ENCODE data around the gene HSF2.
"Not testable (repeated sequence)": the region's sequence is repeated elsewhere in the genome, so short reads cannot be mapped to it uniquely, and the experiment has no call there.

Gene HSF2

DNA sequence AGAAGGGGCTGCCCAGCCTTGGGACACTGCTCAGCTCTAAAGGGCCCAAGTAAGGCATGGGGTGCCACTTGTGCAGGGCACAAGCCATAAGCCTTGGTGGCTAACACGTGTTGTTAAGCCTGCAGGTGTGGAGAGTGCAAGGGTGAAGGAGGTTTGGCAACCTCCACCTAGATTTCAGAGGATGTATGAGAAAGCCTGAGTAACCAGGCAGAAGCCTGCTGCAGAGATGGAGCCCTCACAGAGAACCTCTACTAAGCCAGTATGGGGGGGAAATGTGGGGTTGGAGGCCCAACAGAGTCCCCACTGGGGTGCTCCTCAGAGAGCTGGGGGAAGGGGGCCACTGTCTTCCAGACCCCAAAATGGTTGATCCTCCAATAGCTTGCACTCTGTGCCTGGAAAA is 39.5 kb downstream of the HSF2 start:
- TF ChIP-seq, protein P1, sequence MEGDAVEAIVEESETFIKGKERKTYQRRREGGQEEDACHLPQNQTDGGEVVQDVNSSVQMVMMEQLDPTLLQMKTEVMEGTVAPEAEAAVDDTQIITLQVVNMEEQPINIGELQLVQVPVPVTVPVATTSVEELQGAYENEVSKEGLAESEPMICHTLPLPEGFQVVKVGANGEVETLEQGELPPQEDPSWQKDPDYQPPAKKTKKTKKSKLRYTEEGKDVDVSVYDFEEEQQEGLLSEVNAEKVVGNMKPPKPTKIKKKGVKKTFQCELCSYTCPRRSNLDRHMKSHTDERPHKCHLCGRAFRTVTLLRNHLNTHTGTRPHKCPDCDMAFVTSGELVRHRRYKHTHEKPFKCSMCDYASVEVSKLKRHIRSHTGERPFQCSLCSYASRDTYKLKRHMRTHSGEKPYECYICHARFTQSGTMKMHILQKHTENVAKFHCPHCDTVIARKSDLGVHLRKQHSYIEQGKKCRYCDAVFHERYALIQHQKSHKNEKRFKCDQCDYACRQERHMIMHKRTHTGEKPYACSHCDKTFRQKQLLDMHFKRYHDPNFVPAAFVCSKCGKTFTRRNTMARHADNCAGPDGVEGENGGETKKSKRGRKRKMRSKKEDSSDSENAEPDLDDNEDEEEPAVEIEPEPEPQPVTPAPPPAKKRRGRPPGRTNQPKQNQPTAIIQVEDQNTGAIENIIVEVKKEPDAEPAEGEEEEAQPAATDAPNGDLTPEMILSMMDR (IDR thresholded peaks at IDR 0.05; ENCODE audit: low read length, missing control alignments): no peak
- no peak for DNase-seq (ENCODE audit: low read depth)
- H3K4me3 ChIP-seq (replicated peaks; ENCODE audit: low read depth, low read length): no peak overlapping the region

- no peak overlapping the region for H3K4me3 ChIP-seq (replicated peaks; ENCODE audit: low read depth, low read length)
- TF ChIP-seq, protein P1 (IDR thresholded peaks at IDR 0.05; ENCODE audit: low read length, missing control alignments): no peak
- no peak for DNase-seq (ENCODE audit: low read depth)
Observed at GRCh38 chr6:122445274-122445673, 45.8 kb downstream of the HSF2 start.

- TF ChIP-seq, protein P1 (IDR thresholded peaks at IDR 0.05; ENCODE audit: low read length, missing control alignments): no peak
- DNase-seq (ENCODE audit: low read depth): no peak
- H3K4me3 ChIP-seq (replicated peaks; ENCODE audit: low read depth, low read length): no peak overlapping the region
Observed at GRCh38 chr6:122449069-122449468, 49.6 kb downstream of the HSF2 start.

DNA sequence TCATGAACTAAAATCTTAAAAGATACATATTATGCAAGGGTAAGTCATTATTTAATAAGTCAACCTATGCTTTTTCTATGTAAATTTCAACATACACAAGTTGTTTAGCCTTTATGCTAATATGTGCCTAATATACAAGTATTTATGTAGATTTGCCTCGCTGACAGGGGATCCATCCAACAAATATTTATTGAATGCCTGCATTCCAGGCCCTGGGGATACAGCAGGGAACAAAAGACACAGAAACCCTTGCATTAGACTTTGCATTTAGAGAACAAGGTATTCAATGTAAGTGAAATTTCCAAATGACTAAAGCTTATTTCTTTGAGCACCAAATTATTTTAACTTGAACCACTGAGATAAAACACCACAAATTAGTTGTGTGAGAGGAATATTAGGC is 53.1 kb downstream of the HSF2 start:
- TF ChIP-seq, protein P1 (IDR thresholded peaks at IDR 0.05; ENCODE audit: low read length, missing control alignments): no peak
- no peak overlapping the region for H3K4me3 ChIP-seq (replicated peaks; ENCODE audit: low read depth, low read length)
- no peak for DNase-seq (ENCODE audit: low read depth)

DNA sequence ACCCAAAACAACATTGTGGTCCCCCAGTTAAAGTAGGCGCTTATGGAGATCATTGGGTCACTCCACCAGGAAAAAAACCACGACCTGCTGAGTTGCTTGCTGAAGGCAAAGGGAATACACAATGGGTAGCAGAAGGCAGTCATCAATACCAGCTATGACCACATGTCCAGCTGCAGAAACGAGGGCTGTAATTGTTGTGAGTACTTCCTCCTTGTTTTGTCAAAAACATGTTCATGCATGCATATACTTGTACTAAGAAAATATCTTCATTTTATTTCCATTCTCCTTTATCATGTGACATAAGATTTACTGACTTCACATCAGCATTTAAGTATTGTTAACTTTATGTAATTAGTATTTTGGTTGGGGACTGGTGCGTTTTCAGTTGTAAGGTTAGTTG is 55.2 kb downstream of the HSF2 start:
- TF ChIP-seq, protein P1 (IDR thresholded peaks at IDR 0.05; ENCODE audit: low read length, missing control alignments): no peak
- no peak for DNase-seq (ENCODE audit: low read depth)
- H3K4me3 ChIP-seq (replicated peaks; ENCODE audit: low read depth, low read length): no peak overlapping the region

GRCh38 chr6:122455116-122455515 is 55.7 kb downstream of the HSF2 start:
- H3K4me3 ChIP-seq (replicated peaks; ENCODE audit: low read depth, low read length); DNase-seq (ENCODE audit: low read depth): not testable (repeated sequence)

DNA sequence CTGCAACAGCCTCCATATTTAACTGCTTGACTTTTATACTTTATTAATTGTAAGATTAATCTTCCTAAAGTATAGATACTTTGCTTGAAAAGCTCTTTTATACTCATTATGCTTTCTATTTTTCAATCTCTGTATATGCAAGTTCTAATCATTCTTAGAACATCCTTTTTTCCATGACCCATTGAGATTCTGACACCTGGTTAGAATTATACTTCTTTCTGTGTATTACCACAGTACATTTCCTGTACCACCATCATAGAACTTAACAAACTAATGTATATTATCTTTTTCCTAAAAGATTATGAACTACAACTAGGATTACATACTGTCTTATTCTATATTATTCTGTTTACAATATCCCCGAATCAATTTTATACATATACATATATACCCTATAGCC is 58.6 kb downstream of the HSF2 start:
- H3K4me3 ChIP-seq (replicated peaks; ENCODE audit: low read depth, low read length): no peak overlapping the region
- TF ChIP-seq, protein P1 (IDR thresholded peaks at IDR 0.05; ENCODE audit: low read length, missing control alignments): no peak
- no peak for DNase-seq (ENCODE audit: low read depth)

DNA sequence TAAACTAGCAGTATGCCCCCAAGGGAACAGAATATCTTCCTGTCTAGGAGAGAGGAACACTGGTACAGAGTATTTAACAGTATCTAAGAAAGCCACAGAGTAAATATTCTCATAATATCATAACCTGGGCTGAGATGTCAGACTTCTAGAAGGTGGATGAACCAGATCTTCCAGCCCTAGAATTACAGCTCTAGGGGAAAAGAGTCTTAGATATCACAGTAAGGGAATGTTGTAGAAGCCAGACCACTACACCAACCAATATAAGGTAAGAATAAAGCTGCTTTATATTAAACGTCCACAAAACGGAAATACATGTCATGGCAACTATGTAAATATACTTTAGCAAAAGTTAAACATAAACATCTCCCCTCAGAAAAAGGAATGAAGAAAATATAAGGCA is 59.8 kb downstream of the HSF2 start:
- TF ChIP-seq, protein P1 (IDR thresholded peaks at IDR 0.05; ENCODE audit: low read length, missing control alignments): no peak
- H3K4me3 ChIP-seq (replicated peaks; ENCODE audit: low read depth, low read length): no peak overlapping the region
- DNase-seq (ENCODE audit: low read depth): no peak

- H3K4me3 ChIP-seq (replicated peaks; ENCODE audit: low read depth, low read length): not testable (repeated sequence)
Observed at GRCh38 chr6:122459865-122460416, 60.5 kb downstream of the HSF2 start.

More at GRCh38 chr6:122459865-122460416, 60.5 kb downstream of the HSF2 start:
- DNase-seq (ENCODE audit: low read depth): not testable (repeated sequence)

Measured in fibroblast of pulmonary artery (primary cell).